ENCODE measurements around the gene METTL25. TPM values are rescaled to one million over a fixed set of nuclear protein-coding genes. Genes with fewer than 3 reads are reported as not detected.

The METTL25 gene
- total RNA-seq, 1 experiment from 2014 or later, result 6.3 TPM

DNA sequence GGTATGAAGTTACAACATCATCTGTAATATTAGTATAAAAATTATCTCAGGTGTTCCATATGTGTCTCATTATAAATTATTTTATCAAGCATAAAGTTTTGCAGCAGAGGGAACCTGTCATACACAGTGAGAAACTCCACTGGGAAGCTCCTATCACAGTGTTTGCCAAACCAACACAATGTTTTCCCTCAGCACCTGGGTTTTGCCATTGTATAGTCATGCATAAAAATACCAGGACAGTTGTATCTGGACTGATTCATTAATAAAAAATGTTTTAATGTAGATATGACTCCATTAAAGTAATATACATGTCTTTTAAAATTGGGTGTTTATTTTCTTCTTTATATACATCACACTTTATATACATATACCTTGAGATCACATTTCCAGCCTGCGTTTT, 56.6 kb downstream of the METTL25 start:
- no peaks in the 10 kb centered on the region for H3K27me3 Mint-ChIP-seq (ENCODE audit: low read depth)
- CTCF ChIA-PET, result no interaction called here
- H3K4me3 Mint-ChIP-seq, result no peak overlapping the region
- DNase-seq (ENCODE audit: low spot score) (no peak), ATAC-seq (no peak)
- H3K36me3 Mint-ChIP-seq, result peaks cover 7% of the 10 kb centered on the region; the same call in 1 of the 2 replicates
- TF ChIP-seq ZNF219 (CRISPR knock-in tag; IDR thresholded peaks at IDR 0.05; ENCODE audit: borderline replicate concordance) (no peak), ZNF121 (CRISPR knock-in tag; IDR thresholded peaks at IDR 0.05) (no peak), OVOL2 (CRISPR knock-in tag; IDR thresholded peaks at IDR 0.05; ENCODE audit: borderline replicate concordance) (no peak), TEAD4 (CRISPR knock-in tag; IDR thresholded peaks at IDR 0.05) (no peak), NFE2L1 (CRISPR knock-in tag; IDR thresholded peaks at IDR 0.05) (no peak), HMGA2 (CRISPR knock-in tag; IDR thresholded peaks at IDR 0.05) (no peak), CBFB (CRISPR knock-in tag; IDR thresholded peaks at IDR 0.05; ENCODE audit: low read depth) (no peak)
- TF ChIP-seq, protein P1, sequence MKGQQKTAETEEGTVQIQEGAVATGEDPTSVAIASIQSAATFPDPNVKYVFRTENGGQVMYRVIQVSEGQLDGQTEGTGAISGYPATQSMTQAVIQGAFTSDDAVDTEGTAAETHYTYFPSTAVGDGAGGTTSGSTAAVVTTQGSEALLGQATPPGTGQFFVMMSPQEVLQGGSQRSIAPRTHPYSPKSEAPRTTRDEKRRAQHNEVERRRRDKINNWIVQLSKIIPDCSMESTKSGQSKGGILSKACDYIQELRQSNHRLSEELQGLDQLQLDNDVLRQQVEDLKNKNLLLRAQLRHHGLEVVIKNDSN (CRISPR knock-in tag; IDR thresholded peaks at IDR 0.05), result no peak
- TF ChIP-seq, protein P2, sequence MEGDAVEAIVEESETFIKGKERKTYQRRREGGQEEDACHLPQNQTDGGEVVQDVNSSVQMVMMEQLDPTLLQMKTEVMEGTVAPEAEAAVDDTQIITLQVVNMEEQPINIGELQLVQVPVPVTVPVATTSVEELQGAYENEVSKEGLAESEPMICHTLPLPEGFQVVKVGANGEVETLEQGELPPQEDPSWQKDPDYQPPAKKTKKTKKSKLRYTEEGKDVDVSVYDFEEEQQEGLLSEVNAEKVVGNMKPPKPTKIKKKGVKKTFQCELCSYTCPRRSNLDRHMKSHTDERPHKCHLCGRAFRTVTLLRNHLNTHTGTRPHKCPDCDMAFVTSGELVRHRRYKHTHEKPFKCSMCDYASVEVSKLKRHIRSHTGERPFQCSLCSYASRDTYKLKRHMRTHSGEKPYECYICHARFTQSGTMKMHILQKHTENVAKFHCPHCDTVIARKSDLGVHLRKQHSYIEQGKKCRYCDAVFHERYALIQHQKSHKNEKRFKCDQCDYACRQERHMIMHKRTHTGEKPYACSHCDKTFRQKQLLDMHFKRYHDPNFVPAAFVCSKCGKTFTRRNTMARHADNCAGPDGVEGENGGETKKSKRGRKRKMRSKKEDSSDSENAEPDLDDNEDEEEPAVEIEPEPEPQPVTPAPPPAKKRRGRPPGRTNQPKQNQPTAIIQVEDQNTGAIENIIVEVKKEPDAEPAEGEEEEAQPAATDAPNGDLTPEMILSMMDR (IDR thresholded peaks at IDR 0.05), result no peak
- TF ChIP-seq, protein P3, sequence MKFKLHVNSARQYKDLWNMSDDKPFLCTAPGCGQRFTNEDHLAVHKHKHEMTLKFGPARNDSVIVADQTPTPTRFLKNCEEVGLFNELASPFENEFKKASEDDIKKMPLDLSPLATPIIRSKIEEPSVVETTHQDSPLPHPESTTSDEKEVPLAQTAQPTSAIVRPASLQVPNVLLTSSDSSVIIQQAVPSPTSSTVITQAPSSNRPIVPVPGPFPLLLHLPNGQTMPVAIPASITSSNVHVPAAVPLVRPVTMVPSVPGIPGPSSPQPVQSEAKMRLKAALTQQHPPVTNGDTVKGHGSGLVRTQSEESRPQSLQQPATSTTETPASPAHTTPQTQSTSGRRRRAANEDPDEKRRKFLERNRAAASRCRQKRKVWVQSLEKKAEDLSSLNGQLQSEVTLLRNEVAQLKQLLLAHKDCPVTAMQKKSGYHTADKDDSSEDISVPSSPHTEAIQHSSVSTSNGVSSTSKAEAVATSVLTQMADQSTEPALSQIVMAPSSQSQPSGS (CRISPR knock-in tag; IDR thresholded peaks at IDR 0.05; ENCODE audit: borderline replicate concordance, low read depth), result no peak
- H3K4me1 Mint-ChIP-seq, result no peaks in the 10 kb centered on the region
- H3K27ac Mint-ChIP-seq, result no peak overlapping the region
- peaks cover 7% of the 10 kb centered on the region for H3K9me3 Mint-ChIP-seq
- POLR2A ChIA-PET, result no interaction called here

DNA sequence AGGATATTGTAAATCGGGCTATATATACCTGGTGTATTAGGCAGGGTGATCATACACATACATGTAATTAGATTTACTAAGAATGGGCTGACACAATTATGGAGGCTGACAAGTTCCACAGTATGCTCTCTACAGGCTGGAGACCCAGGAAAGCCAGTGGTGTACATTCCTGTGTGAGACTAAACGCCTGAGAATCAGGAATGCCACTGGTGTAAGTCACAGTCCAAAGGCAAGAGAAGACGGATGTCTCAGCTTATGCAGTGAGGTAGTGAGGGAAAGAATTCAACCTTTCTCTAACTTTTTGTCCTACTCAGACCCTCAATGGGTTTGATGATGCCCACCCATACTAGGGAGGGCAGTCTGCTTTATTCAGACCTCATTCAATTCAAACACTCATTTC, 57.1 kb downstream of the METTL25 start:
- POLR2A ChIA-PET, result no interaction called here
- ATAC-seq (no peak), DNase-seq (ENCODE audit: low spot score) (no peak)
- Mint-ChIP-seq H3K4me1 (no peaks in the 10 kb centered on the region), H3K9me3 (peaks cover 12% of the 10 kb centered on the region), H3K27ac (no peak overlapping the region), H3K4me3 (no peak overlapping the region), H3K36me3 (peaks cover 7% of the 10 kb centered on the region; the same call in 1 of the 2 replicates), H3K27me3 (ENCODE audit: low read depth) (no peaks in the 10 kb centered on the region)
- CTCF ChIA-PET, result no interaction called here
- TF ChIP-seq, protein P4, sequence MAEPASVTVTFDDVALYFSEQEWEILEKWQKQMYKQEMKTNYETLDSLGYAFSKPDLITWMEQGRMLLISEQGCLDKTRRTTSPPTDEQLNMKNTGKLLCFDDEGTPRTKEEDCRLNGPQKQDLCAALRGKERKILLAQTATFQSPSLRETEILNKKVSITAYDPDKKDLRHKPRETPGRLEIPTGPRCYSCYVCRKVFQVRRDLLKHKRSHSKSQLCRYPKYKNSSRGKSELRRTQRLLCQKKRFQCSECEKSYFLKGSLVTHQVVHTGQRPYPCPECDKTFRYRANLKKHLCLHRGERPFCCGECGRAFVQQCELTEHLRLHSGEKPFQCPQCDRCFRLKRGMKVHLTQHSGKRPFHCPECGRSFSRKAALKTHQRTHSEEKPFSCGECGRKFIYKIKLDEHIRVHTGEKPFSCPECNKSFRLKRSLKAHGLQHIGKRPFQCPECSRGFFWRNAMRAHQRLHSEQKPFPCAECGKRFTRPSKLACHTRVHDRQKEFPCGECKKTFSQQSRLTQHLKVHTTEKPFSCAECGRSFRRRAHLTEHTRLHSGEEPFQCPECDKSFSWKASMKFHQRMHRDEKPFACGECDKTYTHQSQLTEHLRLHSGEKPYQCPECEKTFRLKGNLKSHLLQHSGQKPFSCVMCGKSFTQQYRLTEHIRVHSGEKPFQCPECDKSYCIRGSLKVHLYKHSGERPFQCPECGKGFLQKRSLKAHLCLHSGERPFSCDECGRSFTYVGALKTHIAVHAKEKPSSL (CRISPR knock-in tag; conservative IDR thresholded peaks at IDR 0.05), result no peak
- TF ChIP-seq CBFB (CRISPR knock-in tag; IDR thresholded peaks at IDR 0.05; ENCODE audit: low read depth) (no peak), SP1 (CRISPR knock-in tag; conservative IDR thresholded peaks at IDR 0.05) (no peak), CREB1 (CRISPR knock-in tag; IDR thresholded peaks at IDR 0.05) (no peak), ZBTB21 (CRISPR knock-in tag; IDR thresholded peaks at IDR 0.05; ENCODE audit: borderline replicate concordance) (no peak), GABPB1 (CRISPR knock-in tag; IDR thresholded peaks at IDR 0.05) (no peak)
- TF ChIP-seq, protein P5, sequence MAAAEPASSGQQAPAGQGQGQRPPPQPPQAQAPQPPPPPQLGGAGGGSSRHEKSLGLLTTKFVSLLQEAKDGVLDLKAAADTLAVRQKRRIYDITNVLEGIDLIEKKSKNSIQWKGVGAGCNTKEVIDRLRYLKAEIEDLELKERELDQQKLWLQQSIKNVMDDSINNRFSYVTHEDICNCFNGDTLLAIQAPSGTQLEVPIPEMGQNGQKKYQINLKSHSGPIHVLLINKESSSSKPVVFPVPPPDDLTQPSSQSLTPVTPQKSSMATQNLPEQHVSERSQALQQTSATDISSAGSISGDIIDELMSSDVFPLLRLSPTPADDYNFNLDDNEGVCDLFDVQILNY (CRISPR knock-in tag; IDR thresholded peaks at IDR 0.05), result no peak
- TF ChIP-seq, protein P2 (IDR thresholded peaks at IDR 0.05), result no peak
- TF ChIP-seq, protein P6, sequence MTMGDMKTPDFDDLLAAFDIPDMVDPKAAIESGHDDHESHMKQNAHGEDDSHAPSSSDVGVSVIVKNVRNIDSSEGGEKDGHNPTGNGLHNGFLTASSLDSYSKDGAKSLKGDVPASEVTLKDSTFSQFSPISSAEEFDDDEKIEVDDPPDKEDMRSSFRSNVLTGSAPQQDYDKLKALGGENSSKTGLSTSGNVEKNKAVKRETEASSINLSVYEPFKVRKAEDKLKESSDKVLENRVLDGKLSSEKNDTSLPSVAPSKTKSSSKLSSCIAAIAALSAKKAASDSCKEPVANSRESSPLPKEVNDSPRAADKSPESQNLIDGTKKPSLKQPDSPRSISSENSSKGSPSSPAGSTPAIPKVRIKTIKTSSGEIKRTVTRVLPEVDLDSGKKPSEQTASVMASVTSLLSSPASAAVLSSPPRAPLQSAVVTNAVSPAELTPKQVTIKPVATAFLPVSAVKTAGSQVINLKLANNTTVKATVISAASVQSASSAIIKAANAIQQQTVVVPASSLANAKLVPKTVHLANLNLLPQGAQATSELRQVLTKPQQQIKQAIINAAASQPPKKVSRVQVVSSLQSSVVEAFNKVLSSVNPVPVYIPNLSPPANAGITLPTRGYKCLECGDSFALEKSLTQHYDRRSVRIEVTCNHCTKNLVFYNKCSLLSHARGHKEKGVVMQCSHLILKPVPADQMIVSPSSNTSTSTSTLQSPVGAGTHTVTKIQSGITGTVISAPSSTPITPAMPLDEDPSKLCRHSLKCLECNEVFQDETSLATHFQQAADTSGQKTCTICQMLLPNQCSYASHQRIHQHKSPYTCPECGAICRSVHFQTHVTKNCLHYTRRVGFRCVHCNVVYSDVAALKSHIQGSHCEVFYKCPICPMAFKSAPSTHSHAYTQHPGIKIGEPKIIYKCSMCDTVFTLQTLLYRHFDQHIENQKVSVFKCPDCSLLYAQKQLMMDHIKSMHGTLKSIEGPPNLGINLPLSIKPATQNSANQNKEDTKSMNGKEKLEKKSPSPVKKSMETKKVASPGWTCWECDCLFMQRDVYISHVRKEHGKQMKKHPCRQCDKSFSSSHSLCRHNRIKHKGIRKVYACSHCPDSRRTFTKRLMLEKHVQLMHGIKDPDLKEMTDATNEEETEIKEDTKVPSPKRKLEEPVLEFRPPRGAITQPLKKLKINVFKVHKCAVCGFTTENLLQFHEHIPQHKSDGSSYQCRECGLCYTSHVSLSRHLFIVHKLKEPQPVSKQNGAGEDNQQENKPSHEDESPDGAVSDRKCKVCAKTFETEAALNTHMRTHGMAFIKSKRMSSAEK (CRISPR knock-in tag; IDR thresholded peaks at IDR 0.05; ENCODE audit: borderline replicate concordance), result no peak
- TF ChIP-seq, protein P7, sequence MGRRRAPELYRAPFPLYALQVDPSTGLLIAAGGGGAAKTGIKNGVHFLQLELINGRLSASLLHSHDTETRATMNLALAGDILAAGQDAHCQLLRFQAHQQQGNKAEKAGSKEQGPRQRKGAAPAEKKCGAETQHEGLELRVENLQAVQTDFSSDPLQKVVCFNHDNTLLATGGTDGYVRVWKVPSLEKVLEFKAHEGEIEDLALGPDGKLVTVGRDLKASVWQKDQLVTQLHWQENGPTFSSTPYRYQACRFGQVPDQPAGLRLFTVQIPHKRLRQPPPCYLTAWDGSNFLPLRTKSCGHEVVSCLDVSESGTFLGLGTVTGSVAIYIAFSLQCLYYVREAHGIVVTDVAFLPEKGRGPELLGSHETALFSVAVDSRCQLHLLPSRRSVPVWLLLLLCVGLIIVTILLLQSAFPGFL (CRISPR knock-in tag; IDR thresholded peaks at IDR 0.05; ENCODE audit: borderline replicate concordance), result no peak

All from WTC11 (cell line).